HG02763 (cell line): Measurements from ENCODE around the gene STAM.
"Not testable (repeated sequence)": the region's sequence is repeated elsewhere in the genome, so short reads cannot be mapped to it uniquely, and the experiment has no call there.

Experiments
- ATAC-seq: cut with Tn5 transposase; IDR thresholded peaks from one replicate; pipeline ENCODE4 v1.9.1; 2021; ENCODE audit warnings: mild to moderate bottlenecking, moderate library complexity; ENCODE audit not compliant: unreplicated experiment

Gene STAM

DNA sequence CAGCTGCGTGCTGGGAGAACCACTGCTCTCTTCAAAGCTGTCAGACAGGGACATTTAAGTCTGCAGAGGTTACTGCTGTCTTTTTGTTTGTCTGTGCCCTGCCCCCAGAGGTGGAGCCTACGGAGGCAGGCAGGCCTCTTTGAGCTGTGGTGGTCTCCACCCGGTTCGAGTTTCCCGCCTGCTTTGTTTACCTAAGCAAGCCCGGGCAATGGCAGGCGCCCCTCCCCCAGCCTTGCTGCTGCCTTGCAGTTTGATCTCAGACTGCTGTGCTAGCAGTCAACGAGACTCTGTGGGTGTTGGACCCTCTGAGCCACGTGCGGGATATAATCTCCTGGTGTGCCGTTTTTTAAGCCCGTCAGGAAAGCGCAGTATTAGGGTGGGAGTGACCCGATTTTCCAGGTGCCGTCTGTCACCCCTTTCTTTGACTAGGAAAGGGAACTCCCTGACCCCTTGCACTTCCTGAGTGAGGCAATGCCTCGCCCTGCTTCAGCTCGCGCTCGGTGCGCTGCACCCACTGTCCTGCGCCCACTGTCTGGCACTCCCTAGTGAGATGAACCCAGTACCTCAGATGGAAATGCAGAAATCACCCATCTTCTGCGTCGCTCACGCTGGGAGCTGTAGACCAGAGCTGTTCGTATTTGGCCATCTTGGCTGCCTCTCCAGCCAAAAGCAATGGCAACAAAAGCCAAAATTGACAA, 78.5 kb downstream of the STAM start:
- ATAC-seq: not testable (repeated sequence)

GRCh38 chr10:17725703-17726102, 81.8 kb downstream of the STAM start:
- no peak for ATAC-seq

- no peak for ATAC-seq
Measured at GRCh38 chr10:17729630-17730029, 85.7 kb downstream of the STAM start.

- ATAC-seq: no peak
Measured at GRCh38 chr10:17730667-17731066, 86.7 kb downstream of the STAM start.

GRCh38 chr10:17731331-17732020, 87.5 kb downstream of the STAM start:
- no peak for ATAC-seq

- no peak for ATAC-seq
Measured at GRCh38 chr10:17733620-17734019, 89.7 kb downstream of the STAM start.

- no peak for ATAC-seq
Measured at GRCh38 chr10:17734432-17735080, 90.6 kb downstream of the STAM start.

GRCh38 chr10:17735166-17735941, 91.4 kb downstream of the STAM start:
- ATAC-seq: no peak

- no peak for ATAC-seq
Measured at GRCh38 chr10:17736223-17736622, 92.3 kb downstream of the STAM start.

- no peak for ATAC-seq
Measured at GRCh38 chr10:17737027-17737965, 93.3 kb downstream of the STAM start.

DNA sequence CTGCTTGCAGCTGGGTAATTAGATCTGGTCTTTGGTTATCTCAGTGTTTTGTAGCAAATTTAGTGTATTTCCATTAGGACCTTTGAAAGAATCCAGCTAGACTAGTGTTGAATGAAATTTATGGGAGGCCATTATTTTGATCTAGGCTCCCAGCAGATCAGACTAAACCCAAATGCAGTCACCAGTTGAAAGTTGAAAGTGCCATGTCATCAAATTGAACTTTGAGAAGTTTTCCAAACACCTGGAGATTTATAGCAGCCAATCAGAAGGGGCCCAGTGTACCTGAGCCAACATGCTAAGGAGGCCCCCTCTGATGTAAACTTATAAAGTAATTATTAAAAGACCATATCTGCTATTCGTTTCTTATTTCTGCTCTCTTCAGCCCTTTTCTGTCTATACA, 96.7 kb downstream of the STAM start:
- no peak for ATAC-seq

GRCh38 chr10:17742918-17743317, 99.0 kb downstream of the STAM start:
- no peak for ATAC-seq

GRCh38 chr10:17743437-17743836, 99.5 kb downstream of the STAM start:
- no peak for ATAC-seq

DNA sequence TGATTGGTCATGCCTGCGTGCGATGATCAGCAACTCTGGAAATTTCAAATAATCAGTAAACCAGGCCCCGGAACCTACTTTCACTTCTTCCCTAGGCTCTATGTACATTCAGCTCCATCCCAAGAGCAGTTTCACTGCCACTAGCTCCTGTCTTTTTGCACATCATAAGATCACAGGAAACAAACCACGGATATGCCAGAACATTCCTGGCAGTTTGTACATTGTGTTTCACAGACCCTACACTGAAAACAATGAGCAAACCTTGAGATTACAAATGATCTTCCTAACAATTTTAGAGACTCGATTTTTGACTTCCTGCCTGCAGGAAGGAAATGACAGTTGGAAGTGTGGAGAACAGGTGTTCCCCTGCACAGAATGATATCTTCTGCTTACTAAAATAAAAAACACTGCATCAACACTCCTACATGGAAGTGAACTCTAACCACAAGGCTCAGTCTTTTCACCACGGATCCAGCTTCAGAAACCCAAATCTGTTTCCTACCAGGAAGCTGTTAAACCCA, 100.5 kb downstream of the STAM start:
- no peak for ATAC-seq

DNA sequence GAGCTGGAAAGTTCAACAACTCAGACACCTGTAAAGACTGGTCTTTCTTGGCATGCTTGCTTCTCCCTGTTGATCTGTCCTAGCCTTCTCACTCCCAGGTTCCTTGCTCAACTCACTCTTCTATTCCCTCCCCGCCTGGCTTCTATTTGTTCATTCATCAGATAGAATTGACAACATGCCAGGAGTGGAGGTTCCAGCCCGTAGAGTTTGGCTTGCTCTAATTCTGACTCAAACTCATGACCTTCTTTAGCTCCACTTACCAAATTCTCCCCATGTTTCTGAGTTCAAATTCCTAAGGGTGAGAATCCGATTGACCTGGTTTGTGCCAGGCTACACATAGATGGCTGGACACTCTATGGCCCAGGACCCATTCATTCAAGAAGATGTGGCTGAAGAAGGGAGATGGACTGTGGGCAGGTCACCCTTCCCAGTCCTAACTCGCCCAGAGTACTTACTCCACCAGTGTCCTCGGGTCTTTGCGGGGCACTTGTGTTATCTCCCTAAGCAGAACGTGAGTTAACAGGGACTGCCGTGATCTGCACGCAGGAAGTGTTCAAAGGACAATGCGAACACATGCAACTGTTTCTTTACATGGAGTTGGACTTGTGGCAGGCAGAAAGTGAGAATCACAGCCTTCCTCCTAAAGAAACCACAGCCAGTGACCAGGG, 104.1 kb downstream of the STAM start:
- no peak for ATAC-seq

- ATAC-seq: no peak
Measured at GRCh38 chr10:17749890-17750289, 105.9 kb downstream of the STAM start.

- ATAC-seq: no peak
Measured at GRCh38 chr10:17751781-17752445, 108.0 kb downstream of the STAM start, which contains the start of gene TMEM236. TSS of gene TMEM236 (plus strand) at chr10:17752201. CDS start at chr10:17752296, 95 bp downstream.

GRCh38 chr10:17756557-17757217, 112.7 kb downstream of the STAM start:
- peak; percentile 90 for ATAC-seq
